ENCODE data around the gene LILRA1.
"Not testable (repeated sequence)": the region's sequence is repeated elsewhere in the genome, so short reads cannot be mapped to it uniquely, and the experiment has no call there.

The LILRA1 gene

DNA sequence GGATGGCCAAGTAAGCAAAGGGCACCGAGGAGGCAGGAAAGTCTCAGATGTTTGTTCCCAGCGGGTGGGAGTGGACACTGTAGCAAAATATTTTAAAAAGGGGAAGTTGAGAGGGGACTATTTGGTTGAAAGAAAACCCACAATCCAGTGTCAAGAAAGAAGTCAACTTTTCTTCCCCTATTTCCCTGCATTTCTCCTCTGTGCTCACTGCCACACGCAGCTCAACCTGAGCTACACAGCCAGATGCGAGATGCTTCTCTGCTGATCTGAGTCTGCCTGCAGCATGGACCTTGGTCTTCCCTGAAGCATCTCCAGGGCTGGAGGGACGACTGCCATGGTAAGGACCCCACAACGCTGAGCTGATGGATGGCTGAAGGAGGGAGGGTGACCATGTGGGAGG, at the start of gene LILRA1:
Gene LILRA1, plus strand, starts transcription at position 188 of the 400 bp plus-strand sequence. CDS start 613 bp downstream, outside the sequence.
- DNase-seq (ENCODE audit: low read depth in 2 of 2) = not testable (repeated sequence)

DNA sequence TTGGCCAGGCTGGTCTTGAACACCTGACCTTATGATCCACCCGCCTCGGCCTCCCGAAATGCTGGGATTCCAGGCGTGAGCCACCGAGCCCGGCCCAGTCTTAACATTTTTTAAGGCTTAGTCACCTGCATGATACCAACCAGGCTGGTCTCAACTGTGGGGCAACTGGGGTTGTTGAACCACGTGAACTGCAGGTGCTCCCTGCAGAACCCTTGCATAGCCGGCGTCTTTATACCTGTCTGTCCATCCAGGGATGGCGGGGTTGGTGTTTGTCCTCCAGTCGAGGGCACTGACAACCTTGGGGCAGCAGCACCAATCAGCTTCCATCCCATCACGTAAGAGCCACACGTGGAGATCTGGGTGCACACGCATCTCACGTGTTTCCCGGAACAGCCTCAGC, 44.6 kb upstream of the LILRA1 start:
- no peak for DNase-seq (ENCODE audit: low read depth in 2 of 2)

DNA sequence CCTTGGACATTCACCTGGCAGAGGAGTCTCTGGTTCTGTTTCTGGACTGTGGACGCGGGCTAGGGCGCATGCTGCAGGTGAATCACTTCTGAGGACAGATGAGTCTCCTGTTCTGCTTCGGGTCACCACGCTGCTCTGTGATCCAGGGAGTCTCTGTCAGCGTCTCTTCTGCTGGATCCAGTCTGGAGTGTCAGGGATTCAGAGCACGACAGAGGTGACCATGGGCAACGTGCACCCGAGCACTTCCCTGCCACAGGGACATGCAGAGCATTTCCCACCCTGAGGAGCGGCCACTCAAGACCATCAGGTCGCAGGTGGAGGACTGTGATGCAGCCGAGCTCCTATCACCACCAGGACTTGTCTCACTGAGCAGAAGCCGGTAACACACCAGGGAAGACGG, 44.2 kb upstream of the LILRA1 start:
- no peak for DNase-seq (ENCODE audit: low read depth in 2 of 2)

DNA sequence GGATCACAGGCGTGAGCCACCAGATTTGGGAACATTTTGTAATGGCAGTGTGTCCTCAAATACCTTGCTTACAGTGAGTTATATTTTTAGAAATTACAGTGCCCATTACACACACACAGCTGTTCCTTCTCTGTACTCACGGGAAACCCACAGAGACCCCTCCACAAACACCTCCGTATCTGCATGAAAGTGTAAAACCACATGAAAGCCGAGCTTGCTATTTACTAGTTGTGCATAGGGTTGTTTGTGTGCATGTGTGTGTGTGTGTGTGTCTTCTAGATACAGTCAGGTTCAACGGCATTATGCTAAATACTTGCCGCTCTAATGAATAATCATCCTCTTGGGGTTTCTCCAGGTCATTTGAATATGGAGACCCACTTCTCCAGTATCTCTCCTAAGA, 42.1 kb upstream of the LILRA1 start:
- no peak for DNase-seq (ENCODE audit: low read depth in 2 of 2)

DNA sequence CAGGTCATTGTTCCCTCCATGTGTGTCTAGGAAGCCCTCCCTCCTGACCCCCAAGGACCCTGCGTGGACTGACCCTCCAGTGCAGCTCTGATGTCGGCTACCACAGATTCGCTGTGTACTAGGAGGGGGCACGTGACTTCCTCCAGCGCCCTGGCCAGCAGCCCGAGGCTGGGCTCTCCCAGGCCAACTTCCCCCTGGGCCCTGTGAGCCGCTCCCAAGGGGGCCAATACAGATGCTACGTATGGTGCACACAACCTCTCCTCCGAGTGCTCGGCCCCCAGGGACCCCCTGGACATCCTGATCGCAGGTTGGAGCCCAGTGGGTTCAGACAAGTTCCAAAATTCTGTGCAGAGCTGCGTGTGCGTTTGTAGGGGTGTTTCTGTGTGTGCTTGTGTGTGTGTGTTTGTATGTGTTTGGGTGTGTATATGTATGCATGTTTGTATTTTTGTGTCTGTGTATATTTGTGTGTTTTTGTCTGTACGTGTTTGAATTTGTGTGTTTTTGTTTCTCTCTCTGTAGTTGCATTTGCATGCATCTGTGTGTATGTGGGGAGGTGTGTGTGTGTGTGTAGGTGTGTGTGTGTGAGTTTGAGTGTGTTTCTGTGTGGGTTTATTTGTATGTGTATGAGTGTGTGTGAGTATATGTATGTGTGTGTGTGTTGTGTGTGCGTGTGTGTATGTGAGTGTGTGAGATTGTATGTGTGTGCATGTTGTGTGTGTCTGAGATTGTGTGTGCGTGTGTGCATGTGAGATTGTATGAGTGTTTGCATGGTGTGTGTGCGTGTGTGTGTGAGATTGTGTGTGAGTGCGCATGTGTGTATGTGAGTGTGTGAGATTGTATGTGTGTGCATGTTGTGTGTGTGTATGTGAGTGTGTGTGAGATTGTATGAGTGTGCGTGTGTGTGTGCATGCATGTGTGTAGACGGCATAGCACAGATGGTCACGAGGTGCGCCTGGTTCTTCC, 41.2 kb upstream of the LILRA1 start:
- no peak for DNase-seq (ENCODE audit: low read depth in 2 of 2)

DNA sequence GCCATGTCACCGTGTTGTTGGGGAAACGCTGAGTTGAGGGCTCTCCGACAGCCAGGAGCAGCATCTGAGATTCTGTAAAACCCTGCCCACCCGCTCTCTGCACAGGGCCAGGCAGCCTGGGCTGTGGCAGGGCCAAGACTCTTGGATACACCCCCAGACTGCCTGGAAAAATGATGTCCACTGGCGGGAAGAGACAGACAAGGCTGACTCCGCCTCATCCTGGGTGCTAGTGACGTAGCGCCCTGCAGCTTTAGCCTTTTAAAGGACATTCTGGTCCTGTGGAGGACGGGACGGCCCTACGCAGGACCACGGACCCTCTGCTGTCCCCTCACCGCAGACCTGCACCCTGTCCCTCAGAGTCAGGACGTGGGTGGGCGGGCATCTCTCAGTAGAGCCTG, 40.5 kb upstream of the LILRA1 start:
- DNase-seq (ENCODE audit: low read depth in 2 of 2) = no peak

DNA sequence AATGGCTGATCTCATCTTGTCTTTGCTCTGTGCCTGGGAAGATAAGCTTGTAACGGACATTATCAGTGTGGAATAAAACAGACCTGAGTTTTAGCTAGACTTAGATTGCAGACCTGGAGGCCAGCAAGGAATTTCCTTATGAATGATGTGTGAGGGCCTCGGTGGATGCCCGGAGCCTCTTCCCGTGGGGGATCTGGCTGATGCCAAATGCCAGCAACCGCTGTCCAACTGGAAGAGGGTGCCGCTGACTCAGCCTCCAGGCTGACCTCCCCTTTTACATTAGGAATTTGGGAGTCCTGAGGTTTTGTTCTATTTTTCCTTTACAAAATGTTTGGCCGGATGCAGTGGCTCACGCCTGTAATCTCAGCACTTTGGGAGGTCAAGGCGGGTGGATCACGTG, 39.4 kb upstream of the LILRA1 start:
- no peak for DNase-seq (ENCODE audit: low read depth in 2 of 2)

DNA sequence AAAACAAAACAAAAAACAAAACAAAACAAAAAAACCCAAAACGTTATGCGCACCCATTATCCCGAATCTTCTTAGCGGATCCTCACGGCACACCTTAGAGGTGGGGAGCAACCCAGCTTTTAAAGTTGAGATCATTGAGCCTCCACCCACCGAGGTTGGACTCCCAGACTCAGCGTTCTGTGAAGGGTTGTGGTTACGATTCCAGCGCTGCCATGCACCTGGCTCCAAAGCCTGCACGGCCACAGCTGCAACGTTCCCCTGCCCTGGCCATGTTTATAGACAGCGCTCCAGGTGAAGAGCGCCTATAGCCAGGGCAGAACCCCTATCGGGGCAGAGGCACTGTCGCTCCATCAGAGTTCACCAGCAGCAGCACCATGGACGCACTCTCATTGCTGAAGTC, 38.5 kb upstream of the LILRA1 start:
- no peak for DNase-seq (ENCODE audit: low read depth in 2 of 2)

DNA sequence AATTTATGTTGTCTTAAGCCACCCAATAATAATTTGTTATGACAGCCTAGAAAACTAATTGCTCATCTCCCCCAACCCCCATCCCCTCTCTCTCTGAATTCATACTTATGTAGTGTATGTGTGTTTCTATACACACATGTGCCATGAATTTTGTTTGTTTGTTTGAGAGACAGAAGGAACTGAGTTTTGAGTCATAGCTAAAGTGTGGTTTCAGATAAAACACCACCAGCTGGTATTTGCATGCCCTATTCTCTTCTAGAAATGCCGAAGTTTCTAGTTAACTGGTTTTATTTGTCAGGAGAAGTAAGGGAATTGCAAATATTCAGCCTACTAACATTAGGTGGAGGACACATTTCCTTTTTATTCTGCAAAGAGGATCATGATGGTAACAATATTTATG, 37.2 kb upstream of the LILRA1 start:
- no peak for DNase-seq (ENCODE audit: low read depth in 2 of 2)

DNA sequence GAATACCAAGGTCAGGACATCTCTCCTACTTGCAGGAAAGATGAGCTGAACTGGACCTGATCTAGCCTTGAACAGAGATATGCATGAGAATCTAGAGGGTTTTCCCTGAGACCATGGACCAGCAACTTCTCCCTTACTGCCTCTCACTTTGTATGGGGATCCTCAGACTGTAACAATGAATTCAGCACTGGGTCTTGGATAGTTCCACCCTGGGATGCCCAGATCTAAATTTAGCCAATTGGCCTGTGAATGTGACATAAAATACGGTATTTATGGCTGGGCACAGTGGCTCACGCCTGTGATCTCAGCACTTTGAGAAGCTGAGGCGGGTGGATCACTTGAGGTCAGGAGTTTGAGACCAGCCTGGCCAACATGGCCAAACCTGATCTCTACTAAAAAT, 35.1 kb upstream of the LILRA1 start:
- no peak for DNase-seq (ENCODE audit: low read depth in 2 of 2)

DNA sequence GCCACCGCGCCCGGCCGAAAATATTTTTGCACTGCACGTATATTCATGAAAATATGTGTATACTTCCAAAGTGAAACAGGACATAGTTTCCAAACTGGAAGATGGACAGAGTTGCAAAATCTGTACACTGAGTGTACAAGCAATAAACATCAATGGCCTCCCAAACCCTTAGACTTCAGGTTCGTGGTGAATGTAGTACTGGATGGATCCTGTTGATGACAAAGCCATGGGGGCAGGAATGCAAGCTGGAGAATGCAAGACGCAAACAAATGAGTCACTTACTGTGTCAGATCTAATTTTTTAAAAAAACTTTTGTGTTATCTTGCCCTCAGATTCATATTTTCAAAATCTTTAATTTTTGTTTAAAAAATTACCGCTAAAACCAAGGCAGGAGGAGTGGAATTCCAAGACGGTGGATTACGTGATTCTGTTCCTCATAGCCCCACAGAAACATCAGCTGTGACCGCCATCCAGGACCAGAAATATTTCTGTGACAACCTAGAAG, 32.5 kb upstream of the LILRA1 start:
- no peak for DNase-seq (ENCODE audit: low read depth in 2 of 2)

DNA sequence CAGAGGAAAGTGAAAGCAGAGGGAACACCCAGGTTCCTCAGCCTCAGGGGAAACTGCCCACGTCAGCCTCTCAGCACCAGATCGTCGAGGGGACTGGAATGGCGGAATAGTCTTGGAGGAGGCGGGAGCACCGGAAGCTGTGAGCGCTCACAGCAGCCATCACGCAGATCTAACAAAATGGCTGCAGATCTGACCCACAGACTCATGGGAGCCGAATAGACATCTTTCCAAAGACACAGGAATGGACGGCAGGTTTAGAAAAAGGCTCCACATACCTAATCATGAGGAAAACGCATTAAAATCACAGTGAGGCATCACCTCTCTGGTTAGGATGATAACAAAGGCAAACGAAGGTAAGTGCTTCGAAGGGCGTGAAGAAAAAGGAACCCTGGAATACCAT, 31.6 kb upstream of the LILRA1 start:
- no peak for DNase-seq (ENCODE audit: low read depth in 2 of 2)

DNA sequence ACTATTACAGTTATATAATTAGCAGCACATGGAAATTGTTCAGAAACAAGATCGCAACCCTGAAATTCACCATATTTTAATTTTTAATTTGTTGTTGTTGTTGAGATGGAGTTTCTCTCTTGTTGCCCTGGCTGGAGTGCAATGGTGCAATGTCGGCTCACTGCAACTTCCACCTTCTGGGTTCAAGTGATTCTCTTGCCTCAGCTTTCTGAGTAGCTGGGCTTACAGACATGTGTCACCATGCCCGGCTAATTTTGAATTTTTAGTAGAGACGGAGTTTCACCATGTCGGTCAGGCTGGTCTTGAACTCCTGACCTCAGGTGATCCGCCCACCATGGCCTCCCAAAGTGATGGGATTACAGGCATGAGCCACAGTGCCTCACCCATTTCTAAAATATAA, 30.2 kb upstream of the LILRA1 start:
- not testable (repeated sequence) for DNase-seq (ENCODE audit: low read depth in 2 of 2)

DNA sequence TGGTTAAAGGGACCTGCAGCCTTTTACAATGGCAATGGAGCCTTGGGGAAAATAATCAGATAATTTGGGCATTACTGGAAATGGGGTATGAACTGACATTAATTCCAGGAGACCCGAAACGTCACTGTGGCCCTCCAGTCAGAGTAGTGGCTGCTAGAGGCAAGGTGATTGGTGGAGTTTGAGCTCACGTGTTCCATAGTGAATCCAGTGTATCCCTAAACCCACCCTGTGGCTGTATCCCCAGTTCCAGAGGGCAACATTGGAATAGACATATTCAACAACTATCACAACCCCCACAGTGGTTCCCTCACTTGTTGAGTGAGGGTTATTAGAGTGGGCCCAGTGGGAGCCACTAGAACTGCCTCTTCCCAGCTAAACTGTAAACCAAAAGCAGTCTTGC, 23.1 kb upstream of the LILRA1 start:
- DNase-seq (ENCODE audit: low read depth in 2 of 2) = no peak

DNA sequence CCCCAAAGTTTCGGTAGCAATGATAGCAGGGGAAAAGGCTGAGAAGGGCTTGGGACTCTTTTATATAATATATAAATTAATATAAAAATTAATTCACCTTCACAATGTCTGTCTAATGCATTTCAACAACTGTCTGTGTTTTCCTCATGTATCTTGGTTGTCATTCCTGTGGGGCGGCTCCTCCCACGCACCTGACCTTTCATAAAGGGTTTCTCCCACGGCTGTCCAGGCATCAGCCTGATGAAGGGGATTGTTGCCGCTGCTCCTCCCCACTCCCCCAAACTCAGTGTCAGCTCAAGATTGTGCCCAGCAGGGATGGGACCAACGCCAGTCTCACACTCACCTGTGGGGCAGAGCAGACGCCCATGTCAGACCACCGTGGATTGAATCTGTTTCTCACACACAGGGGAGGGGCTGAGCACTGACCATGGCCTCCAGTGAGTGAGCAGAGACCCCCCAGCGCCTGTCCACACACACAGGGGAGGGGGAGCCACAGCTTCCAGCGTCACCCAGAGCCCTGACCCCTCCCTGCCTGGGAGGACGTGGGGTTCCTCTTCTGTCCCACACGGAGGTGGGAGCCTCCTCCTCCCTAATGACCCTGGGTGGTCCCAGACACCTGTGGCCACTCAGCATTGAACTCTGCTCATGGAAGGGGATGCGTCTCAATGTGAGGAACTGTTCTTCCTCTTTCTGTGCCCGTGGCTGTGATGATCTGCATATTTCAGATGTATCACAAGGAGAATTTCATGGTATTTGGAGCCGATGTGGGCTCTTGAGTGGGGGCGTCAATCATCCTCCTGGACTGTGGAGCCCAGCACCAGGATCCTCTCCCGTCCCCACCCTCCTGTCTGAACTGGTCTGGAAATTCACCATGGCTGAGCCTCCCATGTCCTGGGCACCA, 21.5 kb upstream of the LILRA1 start:
- DNase-seq (ENCODE audit: low read depth in 2 of 2) = not testable (repeated sequence)

DNA sequence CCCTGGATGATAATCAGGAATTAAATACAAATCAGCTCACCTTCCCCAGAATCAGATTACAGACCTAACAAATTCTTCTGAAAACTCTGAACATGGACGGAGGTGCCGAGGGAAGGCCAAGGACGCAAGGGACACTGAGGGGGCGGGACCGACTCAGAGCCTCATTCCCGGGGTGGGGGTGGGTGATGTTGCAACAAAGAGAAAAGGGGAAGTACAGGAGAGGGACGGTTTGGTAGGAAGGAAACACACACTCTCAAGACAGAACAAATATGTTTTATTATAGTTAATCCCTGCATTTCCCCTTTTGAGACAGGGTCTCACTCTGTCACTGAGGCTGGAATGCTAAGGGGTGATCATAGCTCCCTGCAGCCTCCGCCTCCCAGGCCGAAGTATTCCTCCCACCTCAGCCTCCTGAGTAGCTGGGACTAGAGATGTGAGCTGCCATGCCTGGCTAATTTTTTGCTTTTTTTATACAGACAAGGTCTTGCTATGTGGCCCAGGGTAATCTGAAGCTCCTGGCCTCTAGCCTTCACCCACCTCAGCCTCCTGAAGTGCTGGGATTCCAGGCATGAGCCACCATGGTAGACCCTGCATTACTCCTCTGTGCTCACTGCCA, 20.6 kb upstream of the LILRA1 start:
- DNase-seq (ENCODE audit: low read depth in 2 of 2) = no peak

DNA sequence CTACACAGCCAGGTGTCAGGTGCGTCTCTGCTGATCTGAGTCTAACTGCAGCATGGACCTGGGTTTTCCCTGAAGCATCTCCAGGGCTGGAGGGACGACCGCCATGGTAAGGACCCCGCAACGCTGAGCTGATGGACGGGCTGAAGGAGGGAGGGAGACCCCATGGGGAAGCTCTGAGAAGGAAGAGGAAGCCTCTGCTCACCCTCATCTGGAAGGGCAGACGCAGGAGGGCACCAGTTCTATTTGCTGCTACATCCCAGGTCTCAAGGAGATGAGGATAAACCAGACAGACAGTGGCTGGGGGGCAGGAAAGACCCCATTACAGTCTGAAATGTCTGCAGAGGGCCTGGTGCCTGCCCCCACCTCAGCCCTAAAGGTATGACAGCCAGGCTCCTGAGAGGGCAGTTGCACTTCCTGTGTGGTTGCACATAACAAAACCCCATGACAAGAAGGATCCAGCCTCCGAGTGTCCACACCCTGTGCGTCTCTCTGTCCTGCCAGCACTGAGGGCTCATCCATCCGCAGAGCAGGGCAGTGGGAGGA, 20.0 kb upstream of the LILRA1 start, which contains the start of gene LILRA2:
Gene LILRA2, plus strand, starts transcription at position 461 of the 543 bp plus-strand sequence. CDS start 89 bp downstream, outside the sequence.
- DNase-seq (ENCODE audit: low read depth in 2 of 2) = no peak

DNA sequence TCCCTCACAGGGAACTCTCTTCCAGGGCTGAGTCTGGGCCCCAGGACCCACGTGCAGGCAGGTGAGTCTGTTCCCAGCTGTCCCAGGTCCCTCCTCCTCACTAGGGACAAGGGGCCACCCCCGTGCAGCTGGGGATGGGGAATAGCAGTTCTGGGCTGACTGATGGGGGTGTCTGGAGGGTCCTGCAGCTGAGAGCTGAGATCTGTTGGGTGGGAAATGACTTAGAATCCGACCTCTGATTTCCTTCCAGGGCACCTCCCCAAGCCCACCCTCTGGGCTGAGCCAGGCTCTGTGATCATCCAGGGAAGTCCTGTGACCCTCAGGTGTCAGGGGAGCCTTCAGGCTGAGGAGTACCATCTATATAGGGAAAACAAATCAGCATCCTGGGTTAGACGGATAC, 19.4 kb upstream of the LILRA1 start:
- DNase-seq (ENCODE audit: low read depth in 2 of 2) = no peak

DNA sequence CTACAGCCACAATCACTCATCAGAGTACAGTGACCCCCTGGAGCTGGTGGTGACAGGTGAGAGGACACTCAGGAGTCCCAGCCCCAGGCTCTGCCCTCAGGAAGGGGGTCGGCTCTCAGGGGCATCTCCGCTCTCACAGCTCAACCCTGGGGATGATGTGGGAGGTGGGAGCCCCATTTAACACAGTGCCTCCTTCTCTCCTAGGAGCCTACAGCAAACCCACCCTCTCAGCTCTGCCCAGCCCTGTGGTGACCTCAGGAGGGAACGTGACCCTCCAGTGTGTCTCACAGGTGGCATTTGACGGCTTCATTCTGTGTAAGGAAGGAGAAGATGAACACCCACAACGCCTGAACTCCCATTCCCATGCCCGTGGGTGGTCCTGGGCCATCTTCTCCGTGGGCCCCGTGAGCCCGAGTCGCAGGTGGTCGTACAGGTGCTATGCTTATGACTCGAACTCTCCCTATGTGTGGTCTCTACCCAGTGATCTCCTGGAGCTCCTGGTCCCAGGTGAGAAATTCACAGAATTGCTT, 18.8 kb upstream of the LILRA1 start:
- DNase-seq (ENCODE audit: low read depth in 2 of 2) = no peak

DNA sequence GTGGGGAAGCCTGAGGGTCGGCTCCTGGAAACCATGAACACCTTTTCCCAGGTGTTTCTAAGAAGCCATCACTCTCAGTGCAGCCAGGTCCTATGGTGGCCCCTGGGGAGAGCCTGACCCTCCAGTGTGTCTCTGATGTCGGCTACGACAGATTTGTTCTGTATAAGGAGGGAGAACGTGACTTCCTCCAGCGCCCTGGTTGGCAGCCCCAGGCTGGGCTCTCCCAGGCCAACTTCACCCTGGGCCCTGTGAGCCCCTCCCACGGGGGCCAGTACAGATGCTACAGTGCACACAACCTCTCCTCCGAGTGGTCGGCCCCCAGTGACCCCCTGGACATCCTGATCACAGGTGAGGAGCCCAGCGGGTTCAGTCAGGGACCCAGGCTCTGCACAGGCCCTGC, 18.2 kb upstream of the LILRA1 start:
- DNase-seq (ENCODE audit: low read depth in 2 of 2) = not testable (repeated sequence)

DNA sequence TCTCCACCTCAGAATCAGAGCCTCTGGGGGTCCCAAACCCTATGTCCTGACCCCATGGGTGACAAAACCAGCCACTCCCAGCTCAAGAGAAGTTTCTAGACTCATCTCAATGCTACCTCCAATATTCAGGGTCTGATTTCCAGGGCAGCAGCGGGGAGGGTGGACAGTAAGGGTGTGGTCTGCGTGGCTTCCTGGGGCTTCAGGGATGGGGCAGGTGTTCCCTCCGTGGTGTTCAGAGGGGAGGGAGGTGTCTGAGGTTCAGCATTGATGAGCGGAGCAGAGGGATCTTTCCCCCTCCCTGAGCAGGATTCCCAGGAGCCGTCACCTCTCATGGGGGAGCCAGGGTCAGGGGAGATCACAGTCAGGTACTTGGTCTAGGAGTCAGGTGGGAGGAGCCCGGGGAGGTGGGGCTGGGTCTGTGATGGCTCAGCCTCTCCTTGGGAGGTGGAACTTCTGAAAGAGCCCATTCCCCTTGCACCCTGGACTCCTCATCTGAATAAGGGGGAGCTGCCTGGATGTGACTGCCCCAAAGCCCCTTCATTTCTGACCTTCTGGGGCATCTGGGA, 16.9 kb upstream of the LILRA1 start:
- no peak for DNase-seq (ENCODE audit: low read depth in 2 of 2)

Data from stimulated activated CD4-positive, alpha-beta T cell treated with anti-CD3 and anti-CD28 coated beads, Interleukin-1b, Interleukin-23, amount 100 ng/mL, for 4 hours (primary cell).